GM12872 (cell line): ENCODE data around the gene PLEKHF1.

ENCODE experiments used
- TF ChIP-seq, protein P1 (sequence below): IDR thresholded peaks from 3 replicates; pipeline ENCODE4 v1.5.1; 2011; ENCODE audit warnings: low read depth, mild to moderate bottlenecking, low read length, moderate library complexity; ENCODE audit not compliant: insufficient read depth

PLEKHF1 gene

DNA sequence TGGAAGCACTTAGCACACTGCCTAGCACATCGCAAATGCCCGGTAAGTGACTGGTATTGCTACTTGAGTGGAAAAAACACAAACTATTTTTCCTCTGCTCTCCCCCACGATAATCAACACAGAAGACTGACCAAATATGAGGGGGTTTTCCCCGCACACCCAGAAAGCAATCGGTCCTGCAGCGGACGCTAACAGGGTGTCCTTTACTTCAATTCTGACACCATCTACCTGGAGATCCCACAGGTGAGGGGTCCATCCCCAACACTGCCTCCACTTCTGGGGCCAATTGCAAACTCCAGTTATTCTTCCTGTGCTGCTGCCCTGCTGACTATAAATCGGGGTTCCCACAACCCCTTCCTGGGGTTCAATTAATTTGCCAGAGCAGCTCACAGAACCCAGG lies 26.2 kb upstream of the PLEKHF1 start:
- TF ChIP-seq, protein P1, sequence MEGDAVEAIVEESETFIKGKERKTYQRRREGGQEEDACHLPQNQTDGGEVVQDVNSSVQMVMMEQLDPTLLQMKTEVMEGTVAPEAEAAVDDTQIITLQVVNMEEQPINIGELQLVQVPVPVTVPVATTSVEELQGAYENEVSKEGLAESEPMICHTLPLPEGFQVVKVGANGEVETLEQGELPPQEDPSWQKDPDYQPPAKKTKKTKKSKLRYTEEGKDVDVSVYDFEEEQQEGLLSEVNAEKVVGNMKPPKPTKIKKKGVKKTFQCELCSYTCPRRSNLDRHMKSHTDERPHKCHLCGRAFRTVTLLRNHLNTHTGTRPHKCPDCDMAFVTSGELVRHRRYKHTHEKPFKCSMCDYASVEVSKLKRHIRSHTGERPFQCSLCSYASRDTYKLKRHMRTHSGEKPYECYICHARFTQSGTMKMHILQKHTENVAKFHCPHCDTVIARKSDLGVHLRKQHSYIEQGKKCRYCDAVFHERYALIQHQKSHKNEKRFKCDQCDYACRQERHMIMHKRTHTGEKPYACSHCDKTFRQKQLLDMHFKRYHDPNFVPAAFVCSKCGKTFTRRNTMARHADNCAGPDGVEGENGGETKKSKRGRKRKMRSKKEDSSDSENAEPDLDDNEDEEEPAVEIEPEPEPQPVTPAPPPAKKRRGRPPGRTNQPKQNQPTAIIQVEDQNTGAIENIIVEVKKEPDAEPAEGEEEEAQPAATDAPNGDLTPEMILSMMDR = no peak

DNA sequence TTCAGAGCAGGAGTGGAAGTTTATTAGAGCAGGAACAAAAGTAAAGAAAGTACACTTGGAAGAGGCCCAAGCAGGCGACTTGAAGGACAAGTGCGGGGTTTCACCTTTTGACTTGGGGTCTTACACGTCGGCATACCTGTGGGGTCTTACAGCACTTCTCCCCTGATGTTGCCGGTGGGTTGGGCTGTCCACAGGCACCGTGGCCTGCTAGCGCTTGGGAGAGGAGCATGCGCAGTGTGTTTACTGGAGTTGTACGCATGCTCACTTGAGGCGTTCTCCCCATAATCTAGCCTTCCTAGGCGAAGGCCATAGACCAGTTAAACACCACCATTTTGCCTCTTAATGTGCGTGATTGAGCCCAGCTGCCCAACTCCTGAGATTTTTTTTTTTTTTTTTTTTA lies 25.0 kb upstream of the PLEKHF1 start:
- TF ChIP-seq, protein P1 = no peak

DNA sequence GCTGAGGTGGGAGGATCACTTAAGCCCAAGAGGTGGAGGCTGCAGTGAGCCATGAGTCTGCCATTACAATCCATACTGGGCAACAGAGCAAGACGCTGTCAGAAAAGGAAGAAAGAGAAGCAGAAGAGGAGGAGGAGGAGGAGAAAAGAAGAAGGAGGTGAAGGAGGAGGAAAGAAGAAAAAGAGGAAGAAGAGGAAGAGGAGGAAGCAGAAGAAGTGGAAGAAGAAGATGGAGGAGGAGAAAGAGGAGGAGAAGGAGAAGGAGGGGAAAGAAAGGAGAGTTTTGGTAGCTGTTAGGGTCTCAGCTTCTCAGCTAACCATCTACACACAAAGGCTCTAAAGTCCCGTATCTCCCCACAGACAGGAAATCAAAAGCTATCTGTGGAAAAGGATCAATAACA lies 23.7 kb upstream of the PLEKHF1 start:
- TF ChIP-seq, protein P1 = no peak

DNA sequence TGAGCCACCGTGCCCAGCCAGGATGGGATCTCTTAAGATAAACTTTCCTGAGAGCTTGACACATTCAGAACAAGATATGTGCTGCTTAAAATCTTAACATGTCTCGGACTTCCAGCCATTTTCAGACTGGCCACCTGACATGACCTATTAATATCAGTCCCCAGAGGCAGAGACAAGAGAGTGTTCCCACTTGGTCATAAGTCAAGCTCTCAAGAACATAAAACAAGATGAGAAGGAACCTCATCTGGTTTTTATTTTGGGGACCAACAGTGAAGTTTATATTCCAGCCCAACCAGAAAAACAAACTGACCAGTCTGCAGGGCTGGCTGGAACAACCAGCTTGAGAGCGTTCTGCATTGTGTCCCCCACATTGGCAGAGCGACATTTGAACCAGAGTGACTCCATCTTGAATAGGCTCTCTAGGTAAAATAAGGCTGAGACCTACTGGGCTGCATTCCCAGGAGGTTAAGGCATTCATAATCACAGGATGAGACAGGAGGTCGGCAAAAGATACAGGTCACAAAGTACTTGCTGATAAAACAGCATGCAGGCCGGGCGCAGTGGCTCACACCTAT lies 21.8 kb upstream of the PLEKHF1 start:
- TF ChIP-seq, protein P1 = no peak

DNA sequence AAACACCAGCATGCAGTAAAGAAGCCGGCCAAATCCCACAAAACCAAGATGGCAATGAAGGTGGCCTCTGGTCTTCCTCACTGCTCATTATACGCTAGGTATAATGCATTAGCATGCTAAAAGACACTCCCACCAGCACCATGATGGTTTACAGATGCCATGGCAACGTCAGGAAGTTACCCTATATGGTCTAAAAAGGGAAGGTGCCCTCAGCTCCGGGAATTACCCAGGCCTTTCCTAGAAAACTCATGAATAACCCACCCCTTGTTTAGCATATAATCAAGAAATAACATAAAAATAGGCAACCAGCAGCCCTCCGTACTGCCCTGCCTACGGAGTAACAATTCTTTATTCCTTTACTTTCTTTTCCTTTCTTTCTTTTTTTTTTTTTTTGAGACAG lies 21.1 kb upstream of the PLEKHF1 start:
- TF ChIP-seq, protein P1 = no peak

DNA sequence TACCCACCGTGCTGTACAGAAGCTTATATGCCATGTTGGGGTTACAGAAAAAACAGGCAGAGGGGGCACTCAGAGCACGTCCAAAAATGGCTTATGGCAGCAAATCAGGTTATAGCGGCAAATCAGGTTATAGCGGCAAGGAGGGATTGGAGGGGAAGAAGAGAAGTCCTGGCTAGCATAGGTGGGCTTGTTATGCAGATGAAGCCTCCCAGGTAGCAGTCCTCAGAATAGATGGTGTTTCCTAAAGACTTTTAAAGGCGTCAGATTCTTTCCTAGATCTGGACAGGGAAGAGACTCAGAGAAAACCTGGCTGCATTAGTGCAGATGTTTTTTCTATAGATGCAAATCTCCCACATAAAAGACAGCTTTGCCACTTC lies 19.8 kb upstream of the PLEKHF1 start:
- TF ChIP-seq, protein P1 = no peak

DNA sequence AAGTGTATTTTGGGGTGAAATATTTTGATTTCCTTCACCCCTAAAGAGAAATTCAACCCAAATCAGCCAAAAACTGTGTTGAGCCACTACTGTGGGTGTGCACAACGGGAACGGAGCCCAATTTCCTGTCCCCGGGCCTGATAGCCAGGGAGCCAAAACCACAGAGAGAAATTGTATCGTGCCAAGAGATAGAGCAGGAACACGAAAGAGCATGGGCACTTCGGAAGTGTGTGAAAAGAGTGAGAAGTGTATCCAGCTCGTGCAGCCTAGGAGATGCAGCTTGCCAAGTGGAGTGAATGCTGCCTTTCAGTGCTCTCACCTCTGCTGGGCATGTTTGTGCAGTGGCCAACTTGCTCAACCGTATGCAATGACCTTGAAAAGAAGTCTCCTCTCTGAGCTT lies 19.4 kb upstream of the PLEKHF1 start:
- TF ChIP-seq, protein P1 = no peak
